Measurements from ENCODE around the gene CPNE5. TPM values are rescaled to one million over a fixed set of nuclear protein-coding genes. Genes with fewer than 3 reads are reported as not detected.

CPNE5 gene
- total and polyA plus RNA-seq, 8 donors = 1.2 to 7.3 (median 6.4) TPM

GRCh38 chr6:36856277-36856676 is 17.0 kb upstream of the CPNE5 start:
- no peak for DNase-seq
- H3K4me3 ChIP-seq = no peak overlapping the region
- ATAC-seq = no peak
- intact Hi-C loops (cut with DNase I) = no loop called here
- H3K4me1 ChIP-seq = peaks cover 7 to 22% of the 10 kb centered on the region in 2 donors
- no peaks in the 10 kb centered on the region for H3K27me3 ChIP-seq
- H3K27ac ChIP-seq = no peak overlapping the region
- no peak for TF ChIP-seq CTCF (IDR thresholded peaks at IDR 0.05)
- no peaks in the 10 kb centered on the region for H3K9me3 ChIP-seq
- H3K36me3 ChIP-seq = peaks cover 0 to 24% of the 10 kb centered on the region in 2 donors

- no peak for DNase-seq
- Histone ChIP-seq H3K9me3 (peaks cover 0 to under 1% of the 10 kb centered on the region in 2 donors), H3K4me1 (peaks cover 7 to 23% of the 10 kb centered on the region in 2 donors), H3K36me3 (peaks cover 0 to 24% of the 10 kb centered on the region in 2 donors), H3K27ac (no peak overlapping the region), H3K27me3 (no peaks in the 10 kb centered on the region), H3K4me3 (no peak overlapping the region)
- intact Hi-C loops (cut with DNase I) = no loop called here
- no peak for ATAC-seq
- TF ChIP-seq CTCF (IDR thresholded peaks at IDR 0.05) = no peak
These were observed 16.5 kb upstream of the CPNE5 start for GRCh38 chr6:36855750-36856149.

GRCh38 chr6:36853325-36853724 is 14.1 kb upstream of the CPNE5 start:
- TF ChIP-seq CTCF (IDR thresholded peaks at IDR 0.05) = no peak
- Histone ChIP-seq H3K4me3 (no peak overlapping the region), H3K27me3 (no peaks in the 10 kb centered on the region), H3K9me3 (peaks cover 0 to 2% of the 10 kb centered on the region in 2 donors), H3K36me3 (peaks cover 0 to 24% of the 10 kb centered on the region in 2 donors), H3K27ac (peak overlapping the region in 1 of 2 donors; percentile 82), H3K4me1 (peaks cover 14 to 45% of the 10 kb centered on the region in 2 donors)
- intact Hi-C loops (cut with DNase I) = no loop called here
- ATAC-seq (peak; percentile 33), DNase-seq (peak in 1 of 4 donors; percentile 69)

- peak in 1 of 4 donors; percentile 51 for DNase-seq
- H3K36me3 ChIP-seq = peaks cover 0 to 24% of the 10 kb centered on the region in 2 donors
- intact Hi-C loops (cut with DNase I) = no loop called here
- ATAC-seq = peak; percentile 13
- TF ChIP-seq CTCF (IDR thresholded peaks at IDR 0.05) = no peak
- peaks cover 14 to 45% of the 10 kb centered on the region in 2 donors for H3K4me1 ChIP-seq
- H3K4me3 ChIP-seq = no peak overlapping the region
- H3K9me3 ChIP-seq = peaks cover 0 to 2% of the 10 kb centered on the region in 2 donors
- peak overlapping the region in 1 of 2 donors; percentile 82 for H3K27ac ChIP-seq
- no peaks in the 10 kb centered on the region for H3K27me3 ChIP-seq
These were observed 13.4 kb upstream of the CPNE5 start for GRCh38 chr6:36852481-36853147.

GRCh38 chr6:36851626-36852025 is 12.4 kb upstream of the CPNE5 start:
- DNase-seq (no peak), ATAC-seq (no peak)
- peaks cover 0 to 2% of the 10 kb centered on the region in 2 donors for H3K9me3 ChIP-seq
- no peaks in the 10 kb centered on the region for H3K27me3 ChIP-seq
- H3K36me3 ChIP-seq = peaks cover 0 to 24% of the 10 kb centered on the region in 2 donors
- intact Hi-C loops (cut with DNase I) = loop anchor here in 1 of 2 donors (2.0 kb wide), 1 partner anchor 85 kb away; no protein-coding TSS in a partner anchor
- H3K27ac ChIP-seq = peak overlapping the region in 1 of 2 donors; percentile 82
- peaks cover 14 to 45% of the 10 kb centered on the region in 2 donors for H3K4me1 ChIP-seq
- TF ChIP-seq CTCF (IDR thresholded peaks at IDR 0.05) = no peak
- H3K4me3 ChIP-seq = no peak overlapping the region

Data from left lung (tissue), 10 donors.